ENCODE measurements around the gene USP32. TPM values are rescaled to one million over a fixed set of nuclear protein-coding genes. Genes with fewer than 3 reads are reported as not detected.
A peak's percentile ranks its signal among the peaks of the same experiment; 100 is the strongest.

The USP32 gene
- total and polyA plus RNA-seq, 2 donors (not counting 3 experiments of a cell fraction or from before 2014, with no cell fraction given): 15.7 to 52.9 TPM

DNA sequence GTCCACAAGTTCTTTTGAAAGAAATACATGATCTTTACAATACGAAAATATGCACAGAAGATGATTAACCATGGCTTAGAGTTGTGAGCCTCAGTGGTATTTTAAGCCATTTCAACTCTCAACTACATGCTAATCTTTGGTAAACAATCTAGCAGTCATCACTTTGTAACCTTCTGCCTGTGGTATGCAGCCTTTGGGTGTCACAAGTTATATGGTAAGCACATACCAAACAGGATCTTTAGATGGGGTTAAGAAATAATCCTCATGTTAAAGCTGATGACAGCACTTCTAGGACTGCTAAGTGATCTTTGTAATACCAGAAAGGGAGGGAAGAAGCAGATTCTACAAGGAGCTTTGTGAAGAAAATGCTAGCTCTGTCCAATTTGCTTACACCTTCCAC, 167.9 kb downstream of the USP32 start:
- dilution Hi-C loops (cut with MboI; ENCODE audit: extremely low pct_ligation_motif_present, low sequenced_read_pairs) (no loop called here), intact Hi-C loops (cut with micrococcal nuclease) (no loop called here)
- no TSS peak for BruUV-seq (replicated peaks)
- Histone ChIP-seq H3K9me1 (replicated peaks; ENCODE audit: control insufficient read depth, extremely low read depth, insufficient read depth, low read length) (peaks cover 2% of the 10 kb centered on the region), H2AFZ (ENCODE audit: low read depth, low read length) (no peak overlapping the region), H3K4me3 (replicated peaks in 1 of 3; ENCODE audit: insufficient read depth in 1 of 3, low read depth in 1 of 3, low read length in 3 of 3) (no peak overlapping the region), H3K9ac (replicated peaks; ENCODE audit: extremely low read depth, insufficient read depth, low read length) (no peak overlapping the region), H4K20me1 (replicated peaks; ENCODE audit: control insufficient read depth, extremely low read depth, insufficient read depth, low read length) (no peaks in the 10 kb centered on the region), H3K4me2 (ENCODE audit: insufficient read depth, low read length) (no peak overlapping the region), H3K36me3 (ENCODE audit: control insufficient read depth in 2 of 2, extremely low read depth in 1 of 2, insufficient read depth in 2 of 2, low read length in 2 of 2) (peaks cover 5 to 13% of the 10 kb centered on the region in 2 experiments), H3K27ac (ENCODE audit: insufficient read depth, low read depth, low read length) (no peak overlapping the region), H3K9me3 (replicated peaks; ENCODE audit: control insufficient read depth, insufficient read depth, low read length) (no peaks in the 10 kb centered on the region), H3K4me1 (ENCODE audit: control insufficient read depth, extremely low read depth, insufficient read depth, low read length) (peaks cover 10% of the 10 kb centered on the region), H3K27me3 (ENCODE audit: control insufficient read depth in 2 of 2, insufficient read depth in 2 of 2, low read length in 2 of 2) (no peaks in the 10 kb centered on the region), H3K79me2 (ENCODE audit: control insufficient read depth, insufficient read depth, low read length) (no peaks in the 10 kb centered on the region)
- no peak for TF ChIP-seq EZH2 (IDR thresholded peaks at IDR 0.05; ENCODE audit: borderline replicate concordance, low read depth, low read length, severe bottlenecking)
- TF ChIP-seq, protein P1, sequence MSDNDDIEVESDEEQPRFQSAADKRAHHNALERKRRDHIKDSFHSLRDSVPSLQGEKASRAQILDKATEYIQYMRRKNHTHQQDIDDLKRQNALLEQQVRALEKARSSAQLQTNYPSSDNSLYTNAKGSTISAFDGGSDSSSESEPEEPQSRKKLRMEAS (IDR thresholded peaks at IDR 0.05; ENCODE audit: insufficient read depth, insufficient read length): no peak
- TF ChIP-seq POLR2A (IDR thresholded peaks at IDR 0.05; ENCODE audit: low read depth, low read length): no peak
- TF ChIP-seq JUN (IDR thresholded peaks at IDR 0.05; ENCODE audit: borderline replicate concordance, insufficient read depth, insufficient read length, low read depth): no peak
- TF ChIP-seq GATA2 (IDR thresholded peaks at IDR 0.05; ENCODE audit: insufficient read depth, insufficient read length, low read depth, low read length): no peak
- no peak for TF ChIP-seq MYC (IDR thresholded peaks at IDR 0.05; ENCODE audit: low read depth, low read length)
- TF ChIP-seq POLR2AphosphoS5 (IDR thresholded peaks at IDR 0.05; ENCODE audit: insufficient read depth, low read depth, low read length): no peak
- no peak for TF ChIP-seq FOS (IDR thresholded peaks at IDR 0.05; ENCODE audit: borderline replicate concordance, insufficient read depth, low read length)
- no peak for TF ChIP-seq CTCF (IDR thresholded peaks at IDR 0.05; ENCODE audit: extremely low read depth in 1 of 2, insufficient read depth in 1 of 2, low read depth in 1 of 2, low read length in 2 of 2)
- FAIRE-seq (no peak), DNase-seq (ENCODE audit: low read depth, low spot score) (peak; percentile 28)
- ChIA-PET CTCF (interaction anchor here (1.1 kb wide), 1 partner anchor 81 kb away, joined by 3 read pairs; no protein-coding TSS in a partner anchor), POLR2A (no interaction called here)

Data from endothelial cell of umbilical vein (primary cell).